H1 (cell line): Measurements from ENCODE around the gene JPT2. TPM values are rescaled to one million over a fixed set of nuclear protein-coding genes. Genes with fewer than 3 reads are reported as not detected.

Experiments used
- CTCF ChIA-PET: fragments of 300-600 bp; sonication (Branson Sonifier 250); formaldehyde crosslinking; loops from one replicate; lab custom pipeline; 2021; ENCODE audit not compliant: partially characterized antibody; lab: Charles Lee
- POLR2A ChIA-PET: fragments of 300-600 bp; sonication (Branson Sonifier 250); formaldehyde crosslinking; loops from one replicate; lab custom pipeline; 2021; ENCODE audit warnings: inconsistent platforms; ENCODE audit not compliant: partially characterized antibody; lab: Charles Lee
- DNase-seq, 2 experiments: peaks; one replicate each; pipeline versions ENCODE4 v3.0.0 to v3.0.0-alpha.2; 2010 to 2022; ENCODE audit warnings: low spot score in 2 of 2, low read depth in 1 of 2, mixed read lengths in 1 of 2
- FAIRE-seq: peaks from 2 replicates; lab custom pipeline; 2011; peaks lifted over from hg19 to GRCh38; lab: Jason Lieb, UNC
- H2AFZ ChIP-seq: 2 replicates; pipeline ENCODE4 v1.8.1; 2012; ENCODE audit warnings: low read length, inconsistent platforms
- H2AK5ac ChIP-seq: 2 replicates; pipeline ENCODE4 v1.6.1; 2013; ENCODE audit warnings: low read depth, low read length
- H2BK120ac ChIP-seq: replicated peaks from 2 replicates; pipeline ENCODE3; 2013; ENCODE audit warnings: low read depth, low read length, inconsistent platforms
- H2BK12ac ChIP-seq: 2 replicates; pipeline ENCODE4 v1.6.1; 2013; ENCODE audit warnings: low read depth, low read length
- H2BK15ac ChIP-seq: 2 replicates; pipeline ENCODE4 v1.6.1; 2013; ENCODE audit warnings: low read length
- H2BK20ac ChIP-seq: 2 replicates; pipeline ENCODE4 v1.6.1; 2013; ENCODE audit warnings: low read length
- H2BK5ac ChIP-seq: 2 replicates; pipeline ENCODE4 v1.6.1; 2013; ENCODE audit warnings: low read depth, low read length
- H3K14ac ChIP-seq: 2 replicates; pipeline ENCODE4 v1.6.1; 2013; ENCODE audit warnings: inconsistent platforms; ENCODE audit not compliant: insufficient read length
- H3K18ac ChIP-seq: 2 replicates; pipeline ENCODE4 v1.6.1; 2013; ENCODE audit warnings: low read length; ENCODE audit errors: extremely low read depth
- H3K23ac ChIP-seq: 2 replicates; pipeline ENCODE4 v1.6.1; 2013; ENCODE audit warnings: inconsistent platforms; ENCODE audit not compliant: insufficient read length
- H3K23me2 ChIP-seq: 2 replicates; pipeline ENCODE4 v1.6.1; 2013; ENCODE audit warnings: low read depth, low read length
- H3K27ac ChIP-seq: 2 replicates; pipeline ENCODE4 v1.6.1; 2011; ENCODE audit warnings: low read depth, low read length, inconsistent platforms
- H3K27me3 ChIP-seq, 4 experiments: replicated peaks in 1 of 4; 1 replicate in 1 of 4; 2 replicates in 3 of 4; pipeline versions ENCODE4 v1.6.1 to v1.8.1; 2011 to 2013; ENCODE audit warnings: low read length in 3 of 4, mild to moderate bottlenecking in 3 of 4, inconsistent platforms in 2 of 4, mixed read lengths in 2 of 4, moderate library complexity in 1 of 4; ENCODE audit not compliant: control insufficient read depth in 3 of 4, insufficient read depth in 3 of 4; ENCODE audit errors: extremely low read depth in 1 of 4
- H3K36me3 ChIP-seq, 4 experiments: 2 replicates each; pipeline versions ENCODE4 v1.6.1 to v1.8.1; 2011 to 2013; ENCODE audit warnings: mild to moderate bottlenecking in 4 of 4, low read length in 3 of 4, moderate library complexity in 2 of 4, control low read depth in 1 of 4, inconsistent platforms in 1 of 4; ENCODE audit not compliant: insufficient read depth in 4 of 4, control insufficient read depth in 2 of 4
- H3K4ac ChIP-seq: replicated peaks from 2 replicates; pipeline ENCODE3; 2013; ENCODE audit warnings: low read length, low read depth, mixed read lengths, inconsistent platforms; ENCODE audit not compliant: insufficient read length
- H3K4me1 ChIP-seq, 4 experiments: replicated peaks in 1 of 4; 1 replicate in 1 of 4; 2 replicates in 3 of 4; pipeline versions ENCODE4 v1.6.1 to v1.8.1; 2011 to 2013; ENCODE audit warnings: low read length in 3 of 4, inconsistent platforms in 2 of 4, mixed read lengths in 1 of 4; ENCODE audit not compliant: insufficient read depth in 4 of 4, control insufficient read depth in 3 of 4
- H3K4me2 ChIP-seq, 2 experiments: 2 replicates each; pipeline versions ENCODE4 v1.6.1 to v1.8.1; 2011 to 2013; ENCODE audit warnings: low read depth in 2 of 2, low read length in 2 of 2, control low read depth in 1 of 2, inconsistent platforms in 1 of 2, mild to moderate bottlenecking in 1 of 2; ENCODE audit not compliant: insufficient read depth in 1 of 2
- H3K4me3 ChIP-seq, 4 experiments: fragments of 200-600, 300-600 bp in 1 of 4; sonication (generic), shearing (Covaris generic), sonication (Bioruptor Twin) in 1 of 4; 2 replicates each; pipeline versions ENCODE4 v1.5.1 to v1.8.1; 2011 to 2016; ENCODE audit warnings: low read length in 4 of 4, low read depth in 3 of 4, control low read depth in 2 of 4, inconsistent platforms in 2 of 4, mild to moderate bottlenecking in 2 of 4, mixed read lengths in 1 of 4, moderate library complexity in 1 of 4; ENCODE audit not compliant: insufficient read depth in 2 of 4; ENCODE audit errors: extremely low read depth in 1 of 4
- H3K56ac ChIP-seq: replicated peaks from 2 replicates; pipeline ENCODE3; 2013; ENCODE audit warnings: low read depth, mild to moderate bottlenecking, mixed read lengths, low read length, inconsistent platforms; ENCODE audit not compliant: insufficient read length
- H3K79me1 ChIP-seq: 2 replicates; pipeline ENCODE4 v1.6.1; 2013; ENCODE audit warnings: low read depth, low read length, control low read depth
- H3K79me2 ChIP-seq, 2 experiments: 2 replicates each; pipeline versions ENCODE4 v1.6.1 to v1.8.1; 2012 to 2013; ENCODE audit warnings: low read length in 2 of 2, mild to moderate bottlenecking in 2 of 2, inconsistent platforms in 1 of 2; ENCODE audit not compliant: insufficient read depth in 2 of 2, control insufficient read depth in 1 of 2
- H3K9ac ChIP-seq, 4 experiments: replicated peaks in 1 of 4; 1 replicate in 1 of 4; 2 replicates in 3 of 4; pipeline versions ENCODE4 v1.6.1 to v1.8.1; 2011 to 2013; ENCODE audit warnings: low read depth in 3 of 4, low read length in 3 of 4, control low read depth in 2 of 4, mild to moderate bottlenecking in 2 of 4, moderate library complexity in 2 of 4, inconsistent platforms in 1 of 4; ENCODE audit errors: extremely low read depth in 1 of 4
- H3K9me3 ChIP-seq, 2 experiments: 2 replicates each; pipeline versions ENCODE4 v1.6.1 to v1.8.1; 2012 to 2013; ENCODE audit warnings: mild to moderate bottlenecking in 2 of 2, moderate library complexity in 2 of 2, control low read depth in 1 of 2, inconsistent platforms in 1 of 2, low read depth in 1 of 2, low read length in 1 of 2, mixed read lengths in 1 of 2; ENCODE audit not compliant: insufficient read depth in 2 of 2
- H4K20me1 ChIP-seq, 2 experiments: replicated peaks in 1 of 2; 2 replicates each; pipeline versions ENCODE3 to v1.8.1; 2011 to 2013; ENCODE audit warnings: inconsistent platforms in 2 of 2, low read length in 2 of 2, mild to moderate bottlenecking in 1 of 2; ENCODE audit not compliant: insufficient read depth in 2 of 2, control insufficient read depth in 1 of 2
- H4K5ac ChIP-seq: 2 replicates; pipeline ENCODE4 v1.6.1; 2013; ENCODE audit warnings: low read length, low read depth, mixed read lengths, inconsistent platforms; ENCODE audit not compliant: insufficient read length
- H4K8ac ChIP-seq: 2 replicates; pipeline ENCODE4 v1.8.0; 2013; ENCODE audit warnings: mild to moderate bottlenecking, moderate library complexity, low read length, inconsistent platforms; ENCODE audit not compliant: insufficient read depth; ENCODE audit errors: extremely low read depth
- H4K91ac ChIP-seq: replicated peaks from 2 replicates; pipeline ENCODE3; 2013; ENCODE audit warnings: low read length, mixed read lengths, inconsistent platforms; ENCODE audit not compliant: insufficient read length
- BACH1 ChIP-seq: IDR thresholded peaks from 2 replicates; pipeline ENCODE4 v1.6.1; 2012; ENCODE audit warnings: low read length, improper control_type of control experiment
- CHD2 ChIP-seq: IDR thresholded peaks from 2 replicates; pipeline ENCODE4 v1.6.1; 2012; ENCODE audit warnings: low read length, improper control_type of control experiment
- EZH2 ChIP-seq: fragments of 200-600 bp; sonication (generic); IDR thresholded peaks from 2 replicates; pipeline ENCODE4 v1.7.1; 2012; ENCODE audit warnings: low read depth, mild to moderate bottlenecking, moderate library complexity, low read length, inconsistent platforms; ENCODE audit not compliant: severe bottlenecking
- KDM5A ChIP-seq: fragments of 200-600 bp; IDR thresholded peaks from 2 replicates; pipeline ENCODE4 v1.7.1; 2012; ENCODE audit warnings: mild to moderate bottlenecking, low read length, inconsistent platforms, mixed read lengths
- NANOG ChIP-seq: IDR thresholded peaks from 2 replicates; pipeline ENCODE4 v1.6.1; 2011; ENCODE audit warnings: low read length, low read depth, mild to moderate bottlenecking, inconsistent platforms; ENCODE audit not compliant: insufficient read depth, poor library complexity, severe bottlenecking
- PHF8 ChIP-seq: fragments of 200-600 bp; sonication (generic); conservative IDR thresholded peaks from 2 replicates; pipeline ENCODE4 v1.7.1; 2012; ENCODE audit warnings: low read depth, mild to moderate bottlenecking, inconsistent platforms, low read length, moderate library complexity
- POU5F1 ChIP-seq: IDR thresholded peaks from 2 replicates; pipeline ENCODE4 v1.6.1; 2011; ENCODE audit warnings: low read depth, mild to moderate bottlenecking, low read length, moderate library complexity
- RAD21 ChIP-seq, 2 experiments: IDR thresholded peaks in 1 of 2; conservative IDR thresholded peaks in 1 of 2; 2 replicates each; pipeline ENCODE4 v1.6.1; 2011; ENCODE audit warnings: low read depth in 2 of 2, low read length in 2 of 2, improper control_type of control experiment in 1 of 2, inconsistent platforms in 1 of 2, mild to moderate bottlenecking in 1 of 2, moderate library complexity in 1 of 2
- RNF2 ChIP-seq: fragments of 200-900, 300-1000 bp; sonication (generic); IDR thresholded peaks from 2 replicates; pipeline ENCODE4 v1.7.1; 2016; ENCODE audit warnings: borderline replicate concordance, low read depth, mild to moderate bottlenecking, antibody characterized with exemption, low read length; ENCODE audit not compliant: poor library complexity, severe bottlenecking; ENCODE audit errors: missing control alignments
- ZNF274 ChIP-seq: IDR thresholded peaks from 2 replicates; pipeline ENCODE4 v1.7.0; 2012; ENCODE audit warnings: low read length, borderline replicate concordance; ENCODE audit errors: extremely low read depth
- WGBS, 2 experiments: shearing (Covaris generic) in 1 of 2; methylation state at CpG; one replicate each; pipeline versions ENCODE4 v1.1.6 to v1.1.7; 2013 to 2015; ENCODE audit warnings: low lambda C conversion rate in 2 of 2, mixed read lengths in 2 of 2, inconsistent platforms in 1 of 2, low coverage in 1 of 2, missing lambda C conversion rate in 1 of 2; ENCODE audit not compliant: insufficient replicate concordance in 2 of 2, insufficient coverage in 1 of 2, insufficient read length in 1 of 2; ENCODE audit errors: extremely low coverage in 1 of 2, missing lambda C conversion rate in 1 of 2; 5-methylcytosine and 5-hydroxymethylcytosine counted together
- polyA plus RNA-seq, 7 experiments: library from polyadenylated mRNA; depleted of rRNA in 3 of 7; stranded (reverse) in 5 of 7; unstranded in 2 of 7; fragments of >200 nt in 5 of 7; fragments of 200-250 nt in 2 of 7; gene quantifications; 1 replicate in 5 of 7; 2 replicates in 1 of 7; 4 replicates in 1 of 7; pipeline versions ENCODE4 v1.2.1 to v1.2.3, GENCODE V29; 2011 to 2013; ENCODE audit warnings: missing spikeins in 2 of 7, mixed read lengths in 2 of 7
- total RNA-seq: library from RNA; stranded (reverse); fragmentation: NEBNext Ultra II Directional; extraction: Animal tissue kit (Norgen Biotek cat#: 25700); gene quantifications from 2 replicates; pipeline ENCODE4 v1.2.1, GENCODE V29; 2021

JPT2 gene
- total and polyA plus RNA-seq, 2 of the 8 experiments (the other 6 are each of a cell fraction or from before 2014, with no cell fraction given): 67.6 to 197 TPM

DNA sequence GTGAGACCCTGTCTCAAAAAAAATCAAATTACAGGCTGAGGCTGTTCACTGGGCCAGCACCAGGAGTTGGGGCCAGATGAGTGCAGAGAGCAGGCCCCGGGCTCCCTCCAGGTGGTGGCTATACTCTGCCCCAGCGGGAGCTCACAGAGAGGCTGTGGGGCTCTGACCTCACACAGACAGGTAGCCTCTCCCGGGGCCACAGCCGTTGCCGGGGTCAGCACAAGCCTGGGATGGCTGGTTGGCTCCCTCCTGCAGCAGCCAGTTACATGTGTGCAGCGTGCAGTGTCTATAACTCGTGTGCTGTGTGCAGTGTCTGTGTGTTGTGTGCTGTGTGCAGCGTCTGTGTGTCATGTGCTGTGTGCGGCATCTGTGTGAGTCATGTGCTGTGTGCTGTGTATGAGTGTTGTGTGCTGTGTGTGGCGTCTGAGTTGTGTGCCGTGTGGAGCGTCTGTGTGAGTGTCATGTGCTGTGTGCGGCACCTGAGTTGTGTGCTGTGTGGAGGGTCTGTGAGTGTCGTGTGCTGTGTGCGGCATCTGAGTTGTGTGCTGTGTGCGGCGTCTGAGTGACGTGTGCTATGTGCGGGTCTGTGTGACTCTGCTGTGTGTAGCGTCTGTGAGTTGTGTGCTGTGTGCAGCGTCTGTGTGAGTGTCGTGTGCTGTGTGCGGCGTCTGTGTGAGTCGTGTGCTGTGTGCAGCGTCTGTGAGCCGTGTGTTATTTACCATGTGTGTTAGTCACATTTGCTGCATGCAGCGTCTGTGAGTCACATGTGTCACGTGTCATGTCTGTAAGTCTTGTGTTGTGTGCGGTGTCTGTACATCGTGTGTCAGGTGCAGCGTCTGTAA lies 48.8 kb downstream of the JPT2 start:
- no peak overlapping the region for H3K56ac ChIP-seq
- H2AK5ac ChIP-seq: no peak overlapping the region
- no peaks in the 10 kb centered on the region for H3K23me2 ChIP-seq
- no peak overlapping the region for H3K23ac ChIP-seq
- H4K91ac ChIP-seq: no peak overlapping the region
- H2AFZ ChIP-seq: no peak overlapping the region
- no peak overlapping the region for H4K5ac ChIP-seq
- ChIA-PET CTCF (interaction anchor here (0.5 to 1.2 kb wide), 5 partner anchors 25 to 395 kb away, joined by 3 to 5 read pairs (median 3); no protein-coding TSS in a partner anchor), POLR2A (interaction anchor here (0.8 kb wide), 1 partner anchor 24 kb away, joined by 3 read pairs; no protein-coding TSS in a partner anchor)
- H4K8ac ChIP-seq: no peak overlapping the region; the same call in 1 of the 2 replicates
- no peaks in the 10 kb centered on the region for H3K9me3 ChIP-seq
- H2BK15ac ChIP-seq: no peak overlapping the region; the same call in 1 of the 2 replicates
- no peaks in the 10 kb centered on the region; a peak in 2 of 4 replicates for H3K79me2 ChIP-seq
- 0 out of 2 replicates have a peak overlapping the region, but pooled peaks have one; percentile 71 for H2BK12ac ChIP-seq
- H2BK20ac ChIP-seq: no peak overlapping the region
- H3K4ac ChIP-seq: no peak overlapping the region
- H3K4me1 ChIP-seq: 0 out of 7 replicates have a peak, but pooled peaks cover 0 to 2% (median 0%) of the 10 kb centered on the region in 4 experiments
- H4K20me1 ChIP-seq: peaks cover 0 to 15% of the 10 kb centered on the region in 2 experiments
- H3K4me2 ChIP-seq: no peak overlapping the region
- H3K9ac ChIP-seq: no peak overlapping the region
- peak overlapping the region; percentile 15; the same call in 1 of the 2 replicates for H2BK5ac ChIP-seq
- no peak overlapping the region for H3K18ac ChIP-seq
- H3K27me3 ChIP-seq: no peaks in the 10 kb centered on the region
- H3K4me3 ChIP-seq: no peak overlapping the region
- peaks cover 5% of the 10 kb centered on the region for H3K79me1 ChIP-seq
- peaks cover 0 to 4% (median 1%) of the 10 kb centered on the region in 4 experiments; a peak in 4 of 8 replicates for H3K36me3 ChIP-seq
- no peak for DNase-seq
- no peak for FAIRE-seq
- H3K14ac ChIP-seq: no peak overlapping the region
- no peak overlapping the region for H3K27ac ChIP-seq
- 94% methylated on average over 32 of the region's 32 CpGs; no CpG with 5 or more reads in 1 of the 2 experiments for WGBS, 2 experiments
- no peak overlapping the region for H2BK120ac ChIP-seq
- TF ChIP-seq BACH1: no peak
- no peak for TF ChIP-seq KDM5A
- TF ChIP-seq ZNF274: no peak
- TF ChIP-seq POU5F1: no peak
- TF ChIP-seq RAD21 (IDR thresholded peaks at IDR 0.05 in 1 of 2, conservative IDR thresholded peaks at IDR 0.05 in 1 of 2; ENCODE audit: low read depth in 2 of 2, low read length in 2 of 2): no peak
- TF ChIP-seq RNF2: no peak
- TF ChIP-seq CHD2: no peak
- TF ChIP-seq EZH2: no peak
- TF ChIP-seq NANOG: no peak
- no peak for TF ChIP-seq PHF8
